Activated CD4-positive, alpha-beta T cell treated with anti-CD3 and anti-CD28 coated beads, Interleukin-2, amount 50 U/mL, for 16 hours (primary cell): ENCODE measurements around the gene UBE2I.

Experiments
- DNase-seq: peaks from one replicate; pipeline ENCODE4 v3.0.0-alpha.2; 2020

UBE2I gene

GRCh38 chr16:1364510-1364909 is 55.1 kb downstream of the UBE2I start:
- DNase-seq = no peak

GRCh38 chr16:1366060-1366711 is 56.8 kb downstream of the UBE2I start:
- no peak for DNase-seq

- DNase-seq = no peak
Measured at GRCh38 chr16:1366712-1367299, 57.4 kb downstream of the UBE2I start.

- no peak for DNase-seq
Measured at GRCh38 chr16:1367486-1368174, 58.2 kb downstream of the UBE2I start.

GRCh38 chr16:1371054-1371978 is 61.9 kb downstream of the UBE2I start:
- no peak for DNase-seq

- no peak for DNase-seq
Measured at GRCh38 chr16:1372292-1372950, 63.0 kb downstream of the UBE2I start.

- DNase-seq = no peak
Measured at GRCh38 chr16:1374418-1375297, 65.2 kb downstream of the UBE2I start.

GRCh38 chr16:1375298-1375640 is 65.8 kb downstream of the UBE2I start:
- DNase-seq = no peak

GRCh38 chr16:1375741-1376410 is 66.4 kb downstream of the UBE2I start:
- no peak for DNase-seq
